ENCODE results near the gene NDUFA13.

The NDUFA13 gene

DNA sequence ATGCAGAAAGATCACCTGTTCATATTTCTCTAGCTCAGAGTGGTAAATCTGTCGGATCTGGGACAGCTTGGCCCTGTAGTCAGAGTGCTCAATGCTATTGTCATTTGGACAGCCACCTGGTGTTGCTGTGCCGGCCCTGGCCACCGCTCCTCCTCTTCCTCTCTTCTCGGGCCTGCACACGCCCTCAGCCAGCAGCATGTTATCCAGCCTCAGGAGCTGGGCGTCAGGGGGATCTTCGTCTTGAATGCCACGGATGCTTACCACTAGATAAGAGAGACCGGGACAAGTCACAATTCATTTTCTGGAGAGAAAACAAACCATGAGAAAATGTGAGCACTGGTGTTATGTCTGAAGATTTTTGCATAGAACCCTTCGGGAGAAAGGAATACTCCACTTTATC, 54.5 kb downstream of the NDUFA13 start:
- no peak for DNase-seq (ENCODE audit: low read depth in 2 of 2)

DNA sequence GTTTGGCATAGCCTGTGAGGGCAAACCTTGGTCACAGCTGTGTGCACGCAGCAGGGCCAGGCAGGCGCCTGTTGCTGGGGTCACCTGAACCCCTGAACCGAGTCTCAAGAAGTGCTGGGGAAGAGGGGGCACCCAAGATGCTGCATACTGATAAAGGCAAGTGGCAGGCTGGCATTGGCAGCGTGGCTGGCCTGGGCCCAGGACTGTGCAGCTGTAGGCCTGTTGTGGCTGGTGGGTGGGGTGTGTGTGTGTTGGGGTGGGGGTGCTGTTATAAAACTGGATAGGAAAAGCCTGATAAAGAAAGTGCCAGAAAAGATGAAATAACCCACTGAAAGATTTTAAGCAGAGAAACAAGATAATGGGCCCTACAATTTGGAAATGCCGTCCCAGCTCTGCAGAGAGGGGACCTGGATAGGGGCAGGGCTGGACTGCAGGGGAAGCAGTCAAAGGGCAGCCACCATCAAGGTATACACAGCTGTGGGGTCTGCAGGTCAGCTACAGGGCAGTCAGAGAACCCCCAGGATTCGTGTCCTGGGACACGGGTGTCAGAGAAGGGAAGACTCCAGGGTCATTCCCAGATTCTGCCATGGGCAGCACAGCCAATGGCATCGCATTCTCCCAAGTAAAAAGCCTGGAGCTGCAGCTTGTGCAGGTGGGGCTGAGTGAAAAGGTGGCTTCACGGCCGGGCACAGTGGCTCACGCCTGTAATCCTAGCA, 55.2 kb downstream of the NDUFA13 start:
- no peak for DNase-seq (ENCODE audit: low read depth in 2 of 2)

DNA sequence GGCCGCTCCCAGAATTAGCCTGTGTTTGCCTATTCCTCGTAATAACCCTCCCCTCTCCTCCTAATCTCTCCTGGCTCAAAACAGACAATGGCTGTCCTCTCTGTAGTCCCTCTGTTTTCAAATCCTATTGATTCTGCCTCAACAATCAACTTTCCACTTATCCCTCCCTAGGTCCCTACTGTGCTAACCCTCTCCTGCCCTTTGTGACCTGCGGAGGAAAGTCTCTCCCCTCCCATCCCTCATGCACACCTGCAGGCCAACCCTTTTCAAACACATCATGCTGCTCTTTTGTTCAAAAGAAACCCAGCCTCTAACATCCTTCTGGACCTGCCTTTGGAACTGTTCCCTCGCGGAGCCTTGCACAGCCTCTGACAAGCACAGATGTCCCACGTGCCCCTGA, 59.4 kb downstream of the NDUFA13 start:
- DNase-seq (ENCODE audit: low read depth in 2 of 2): no peak

Measured in stimulated activated CD8-positive, alpha-beta memory T cell treated with anti-CD3 and anti-CD28 coated beads, Interleukin-2, amount 100 ng/mL, for 48 hours (primary cell).